EH (cell line): Measurements from ENCODE around the gene AMBP.

ENCODE experiments used
- DNase-seq: peaks from one replicate; pipeline ENCODE4 v3.0.0-alpha.2; 2015; ENCODE audit warnings: low read depth

Gene AMBP

DNA sequence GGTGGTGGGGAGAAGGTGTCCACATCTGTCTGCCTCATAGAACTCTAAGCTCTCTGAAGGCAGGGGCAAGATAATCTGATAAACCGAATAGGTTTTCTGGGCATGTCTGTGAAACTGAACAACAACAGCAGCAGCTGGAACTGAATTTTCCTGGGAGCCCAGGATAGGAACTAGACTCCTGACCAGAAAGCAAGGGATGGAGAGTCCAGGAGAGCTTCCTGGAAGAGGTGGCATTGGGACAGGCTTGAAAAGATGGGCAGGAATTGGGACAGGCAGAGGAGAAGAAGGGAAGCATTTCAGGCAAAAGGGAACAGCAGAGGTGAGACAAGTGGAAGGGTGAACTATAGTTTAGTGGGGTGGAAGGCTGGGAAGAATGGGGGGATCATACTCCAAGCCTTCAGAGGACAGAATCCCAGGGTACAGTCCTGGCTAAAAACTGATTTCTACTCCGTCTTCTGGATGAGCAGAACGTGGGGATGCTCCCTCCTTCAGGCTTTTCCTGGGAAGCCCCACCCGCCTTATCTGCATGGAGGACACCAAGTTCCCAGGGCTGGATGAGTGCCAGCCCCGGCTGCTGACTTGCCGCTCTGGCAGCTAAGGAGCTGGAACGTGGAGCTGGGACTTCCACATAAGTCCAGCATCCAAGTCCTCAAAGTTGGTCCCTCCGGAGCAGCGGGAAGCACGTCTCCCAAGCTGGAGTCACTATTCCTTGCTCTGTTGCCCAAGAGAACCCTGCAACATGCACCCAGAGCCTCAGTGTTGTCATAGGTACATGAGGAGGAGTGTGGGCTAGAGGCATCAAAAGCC is 34.9 kb upstream of the AMBP start:
- DNase-seq = peak; percentile 91

DNA sequence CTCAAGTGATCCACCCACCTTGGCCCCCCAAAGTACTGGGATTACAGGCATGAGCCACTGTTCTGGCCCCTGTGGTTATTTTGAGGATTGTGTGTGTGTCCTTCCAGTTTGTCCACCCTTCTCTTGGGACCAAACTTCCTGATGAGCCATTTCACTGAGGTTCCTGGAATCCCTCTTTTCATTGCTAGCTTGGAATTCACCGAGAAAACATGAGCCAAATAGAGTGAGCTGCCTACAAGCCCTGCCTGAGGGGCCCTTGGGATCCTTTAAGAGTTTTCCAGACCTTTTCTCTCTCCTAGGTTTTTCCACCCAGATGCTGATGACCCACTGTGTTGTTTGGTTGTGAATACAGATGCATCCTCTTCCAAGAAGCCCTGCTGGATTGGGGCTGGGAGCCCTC is 34.2 kb upstream of the AMBP start:
- DNase-seq = peak; percentile 68

DNA sequence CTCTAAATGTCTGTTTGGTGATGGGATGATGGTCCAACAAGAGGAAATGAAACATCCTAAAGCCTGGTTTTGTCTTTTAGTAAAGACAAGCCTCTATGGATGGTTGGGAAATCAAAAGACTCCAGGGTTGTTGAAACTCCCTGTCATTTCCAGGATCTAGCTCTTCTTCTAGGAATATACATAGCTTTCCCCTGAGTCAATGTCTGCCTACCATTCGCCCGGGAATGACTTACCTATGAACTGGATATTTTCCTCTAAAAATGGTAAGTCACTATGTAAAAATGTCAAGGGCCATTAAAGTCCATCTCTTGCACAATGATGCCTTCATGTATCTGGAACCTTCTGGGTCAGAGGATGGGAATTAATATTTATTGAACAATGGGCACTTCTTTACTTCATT is 32.1 kb upstream of the AMBP start:
- DNase-seq = peak; percentile 94

DNA sequence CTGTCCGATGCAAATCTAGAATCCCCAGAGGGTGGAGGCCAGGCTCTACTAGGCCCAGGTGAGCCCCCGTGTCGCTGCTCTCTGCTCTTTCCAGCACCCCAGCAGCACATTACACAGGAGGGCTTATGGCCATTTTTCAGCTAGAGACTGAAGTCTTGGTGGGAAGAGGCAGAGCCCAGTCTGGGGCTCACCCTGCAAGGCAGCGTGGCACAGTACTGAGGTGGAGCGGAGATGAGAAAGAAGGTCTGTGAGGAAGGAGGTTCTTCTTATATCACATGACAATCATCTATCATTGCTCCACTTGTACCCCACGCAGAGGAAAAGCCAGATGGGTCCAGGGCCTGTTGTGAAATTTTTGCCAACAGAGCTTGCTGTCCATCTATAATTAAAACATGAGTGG is 31.0 kb upstream of the AMBP start:
- DNase-seq = no peak

DNA sequence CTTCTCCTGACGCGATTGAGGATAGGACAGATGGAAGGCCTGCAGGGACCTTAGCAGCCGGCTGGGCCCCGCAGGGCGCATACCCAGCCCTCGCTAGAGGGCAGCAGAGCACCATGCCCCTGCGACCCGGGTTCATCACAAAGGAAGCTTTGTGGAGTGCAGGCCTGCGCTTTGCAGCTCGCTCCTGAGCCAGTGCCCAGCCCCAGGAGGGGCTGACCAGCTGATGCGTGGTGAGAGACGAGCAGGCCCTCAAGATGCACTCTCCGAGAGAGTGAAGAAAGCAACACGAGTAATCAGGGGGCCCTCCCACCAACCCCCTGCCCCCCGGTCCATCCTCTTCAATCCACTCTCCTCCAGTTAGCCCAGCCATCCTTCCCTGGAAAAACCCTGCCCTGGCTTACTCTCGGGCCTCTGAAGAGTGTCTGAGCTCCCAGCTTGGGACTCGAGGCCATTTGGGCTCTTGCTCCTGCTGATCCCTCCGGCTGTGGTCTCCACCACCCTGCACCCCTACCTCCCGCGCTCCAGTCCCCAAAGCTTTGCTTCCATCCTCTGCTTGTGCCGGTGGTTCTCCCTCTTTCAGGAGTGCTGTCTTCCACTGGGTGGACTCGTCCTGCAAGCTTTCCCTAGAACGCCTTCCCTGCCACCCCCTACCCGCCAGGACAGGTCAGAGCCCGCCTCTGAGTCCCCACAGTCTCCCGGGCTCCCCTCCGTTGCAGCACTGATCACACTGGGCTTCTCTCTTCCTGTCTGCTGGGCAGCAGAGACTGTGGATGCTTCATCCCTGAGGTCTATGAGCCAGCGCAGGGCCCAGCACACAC is 30.1 kb upstream of the AMBP start:
- peak; percentile 80 for DNase-seq

DNA sequence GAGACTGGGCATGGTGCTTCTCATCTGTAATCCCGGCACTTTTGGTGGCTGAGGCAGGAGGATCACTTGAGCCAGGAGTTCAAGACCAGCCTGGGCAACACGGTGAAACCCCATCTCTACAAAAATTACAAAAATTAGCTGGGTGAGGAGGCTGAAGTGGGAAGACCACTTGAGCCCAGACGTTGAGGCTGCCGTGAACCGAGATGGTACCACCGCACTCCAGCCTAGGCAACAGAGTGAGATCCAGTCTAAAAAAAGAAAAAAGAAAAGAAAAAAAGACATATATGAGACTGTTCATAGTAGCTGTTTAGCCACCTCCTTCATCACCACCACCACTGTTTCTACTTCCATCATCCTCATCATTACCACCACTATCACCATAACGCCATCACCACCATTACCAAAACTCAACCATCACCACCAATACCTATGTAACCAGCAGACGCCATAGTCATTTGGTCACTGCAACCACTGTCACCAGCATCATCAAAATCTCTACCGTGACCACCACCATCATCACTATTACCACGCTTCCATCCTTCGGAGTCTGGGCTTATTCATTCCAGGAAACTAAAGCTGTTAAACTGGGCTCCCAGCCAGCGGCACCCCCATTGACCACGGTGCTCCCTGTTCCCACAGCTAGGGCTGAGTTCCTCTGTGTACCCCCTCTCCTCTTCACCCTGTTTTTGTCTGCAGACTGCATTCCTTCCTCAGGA is 29.3 kb upstream of the AMBP start:
- DNase-seq = no peak

DNA sequence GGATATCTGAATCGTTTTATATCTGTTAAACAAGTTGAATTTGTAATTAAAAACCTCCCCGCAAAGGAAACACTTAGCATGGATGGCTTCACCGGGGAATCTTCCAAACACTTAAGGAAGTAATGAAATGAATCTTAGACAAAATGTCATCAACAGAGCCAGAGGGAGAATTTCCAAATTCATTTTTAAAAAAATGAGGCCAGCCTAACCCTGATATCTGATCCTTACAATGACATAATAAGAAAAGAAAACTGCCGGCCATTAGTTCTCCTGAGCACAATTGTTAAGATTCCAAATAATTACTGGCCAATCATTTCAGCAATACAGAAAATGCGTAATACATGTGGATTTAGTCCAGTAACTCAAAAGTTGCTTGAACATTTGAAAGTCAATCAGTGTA is 27.1 kb upstream of the AMBP start:
- no peak for DNase-seq

DNA sequence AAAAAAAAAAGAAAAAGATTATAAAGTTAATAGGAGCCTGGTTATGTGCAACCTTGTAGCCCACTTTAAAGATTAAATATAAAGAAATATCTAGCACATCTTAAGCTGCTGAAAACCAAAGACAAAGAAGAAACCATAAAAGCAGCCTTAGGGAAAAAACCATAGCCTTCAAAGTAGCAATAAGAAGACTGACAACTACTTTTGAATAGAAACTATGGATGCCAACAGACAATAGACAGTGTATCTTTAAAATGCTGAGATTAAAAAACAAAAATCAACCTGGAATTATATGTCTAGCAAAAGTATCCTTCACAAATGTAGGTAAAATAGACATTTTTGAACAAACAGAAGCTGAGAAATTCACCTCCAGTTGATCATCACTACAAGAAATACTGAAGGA is 24.4 kb upstream of the AMBP start:
- DNase-seq = no peak

DNA sequence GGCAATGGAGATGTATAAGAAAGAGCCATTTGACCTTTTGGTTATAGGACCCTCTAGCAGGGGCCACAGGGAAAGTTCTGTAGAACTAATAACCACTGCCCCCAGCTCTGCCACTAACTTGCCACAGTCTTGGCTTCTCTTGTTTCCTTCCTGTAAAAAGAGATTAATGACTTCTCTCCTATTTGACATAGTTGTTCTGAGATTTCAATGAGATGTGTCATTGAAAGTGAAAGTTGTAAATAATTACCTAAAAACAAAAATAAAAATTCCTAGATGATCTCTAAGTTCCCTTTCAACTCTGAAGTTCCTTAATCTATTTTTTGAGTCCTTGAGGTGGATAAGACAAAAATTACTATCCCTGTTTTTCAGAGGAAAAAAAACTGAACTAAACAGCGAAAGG is 22.4 kb upstream of the AMBP start:
- DNase-seq = no peak

DNA sequence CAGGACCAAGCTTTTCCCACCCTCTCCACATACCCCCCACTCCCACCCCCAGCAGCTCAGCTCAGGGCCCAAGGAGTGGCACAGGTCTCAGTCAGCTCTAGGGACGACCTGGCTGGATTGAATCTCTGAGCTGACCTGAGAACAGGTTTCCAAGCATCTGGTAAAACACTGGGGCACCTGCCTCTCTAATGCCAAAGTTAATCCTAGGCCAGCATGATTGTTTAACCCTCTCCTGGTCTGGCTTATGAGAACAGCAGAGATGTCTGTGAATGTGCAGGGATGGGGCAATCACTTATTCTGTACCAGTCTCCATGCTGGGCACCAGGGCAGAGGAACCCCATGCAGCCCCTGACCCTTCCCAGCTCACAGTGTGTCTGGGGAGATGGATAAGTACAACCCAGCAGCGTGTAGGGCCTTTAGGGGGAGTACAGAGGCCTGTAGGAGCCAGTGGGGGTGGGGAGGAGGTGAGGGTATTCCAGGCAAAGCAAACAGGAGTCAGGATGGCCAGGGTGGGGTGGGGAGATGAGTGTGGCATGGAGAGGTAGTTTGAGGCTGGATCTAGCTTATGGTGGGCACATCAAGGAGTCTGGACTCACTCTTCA is 21.7 kb upstream of the AMBP start:
- DNase-seq = no peak

DNA sequence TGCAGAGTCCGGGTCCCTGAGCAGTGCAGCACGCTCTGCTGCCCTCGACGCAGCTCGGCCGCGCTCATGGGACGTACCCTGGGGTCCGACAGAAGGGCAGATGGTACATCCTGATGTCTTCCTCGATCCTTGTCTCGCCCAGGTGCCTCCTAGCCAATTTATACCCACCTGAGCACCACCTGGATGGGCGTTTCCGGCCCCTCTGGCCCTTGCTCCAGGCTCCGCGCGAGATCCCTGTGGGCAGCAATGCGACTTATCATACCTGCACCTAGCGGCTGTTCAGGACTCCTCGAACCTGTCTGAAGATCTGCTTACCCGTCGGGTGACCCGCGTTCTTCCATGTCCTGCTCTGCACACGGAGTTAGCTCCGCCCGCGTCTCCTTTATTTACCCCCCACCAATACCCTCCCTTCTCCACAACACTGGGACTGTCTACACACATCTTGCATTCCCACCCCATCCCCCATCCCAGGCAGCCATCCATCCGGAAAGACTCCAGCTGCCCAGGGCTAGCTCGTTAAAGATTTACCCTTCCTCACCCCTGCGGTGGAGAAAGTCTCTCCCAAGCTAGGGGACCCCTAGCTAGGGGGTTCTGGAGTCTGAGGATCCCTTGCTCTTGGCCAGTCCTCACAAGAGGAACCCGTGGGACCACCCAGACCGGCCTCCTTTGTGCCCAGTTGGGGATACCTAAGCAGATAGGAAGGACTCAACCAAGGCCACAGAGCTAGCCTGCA is 21.0 kb upstream of the AMBP start, which contains the start of gene KIF12:
Gene KIF12, minus strand, starts transcription at position 357 of the 733 bp plus-strand sequence. Its CDS starts 16 bp downstream, at position 341.
- no peak for DNase-seq

DNA sequence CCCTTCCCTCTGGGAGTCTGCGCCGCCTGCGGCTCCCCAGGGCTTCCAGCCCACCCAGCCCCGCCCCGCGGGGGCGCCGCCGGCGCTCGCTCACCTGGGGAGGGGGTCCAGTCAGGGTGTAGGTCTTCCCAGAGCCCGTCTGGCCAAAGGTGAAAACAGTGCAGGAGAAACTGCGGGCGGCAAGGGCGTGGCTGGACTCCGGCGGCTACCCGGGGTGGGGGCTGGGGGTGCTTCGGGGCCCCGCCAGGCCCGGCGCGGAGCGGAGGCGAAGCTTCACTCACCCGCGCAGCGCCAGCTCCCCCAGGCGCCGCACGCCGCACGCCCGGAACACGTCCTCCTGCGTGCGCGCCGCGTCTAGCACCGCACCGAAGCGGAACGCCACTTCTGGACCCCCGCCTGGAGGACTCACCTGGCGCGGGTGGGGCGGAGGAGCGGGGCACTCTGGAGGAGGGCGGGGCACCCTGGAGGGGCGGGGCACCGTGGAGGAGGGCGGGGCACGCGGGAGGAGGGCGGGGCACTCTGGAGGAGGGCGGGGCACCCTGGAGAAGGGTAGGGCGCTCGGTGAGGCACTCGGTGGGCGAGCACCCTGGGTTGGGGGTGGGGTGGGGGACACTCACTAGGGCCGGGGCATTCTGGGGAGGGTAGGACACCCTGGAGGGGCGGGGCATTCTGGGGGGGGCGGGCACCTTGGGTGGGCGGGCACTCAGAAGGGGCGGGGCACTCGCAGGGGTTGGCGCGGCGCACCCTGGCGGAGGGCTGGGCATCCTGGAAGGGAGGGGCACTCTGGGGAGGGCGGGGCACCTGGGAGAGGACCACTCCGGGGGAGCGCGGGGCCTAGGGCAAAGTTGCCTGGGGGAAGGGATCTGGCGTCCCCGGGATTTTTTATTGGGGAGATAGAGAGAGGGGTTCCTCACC is 20.2 kb upstream of the AMBP start:
- DNase-seq = no peak

DNA sequence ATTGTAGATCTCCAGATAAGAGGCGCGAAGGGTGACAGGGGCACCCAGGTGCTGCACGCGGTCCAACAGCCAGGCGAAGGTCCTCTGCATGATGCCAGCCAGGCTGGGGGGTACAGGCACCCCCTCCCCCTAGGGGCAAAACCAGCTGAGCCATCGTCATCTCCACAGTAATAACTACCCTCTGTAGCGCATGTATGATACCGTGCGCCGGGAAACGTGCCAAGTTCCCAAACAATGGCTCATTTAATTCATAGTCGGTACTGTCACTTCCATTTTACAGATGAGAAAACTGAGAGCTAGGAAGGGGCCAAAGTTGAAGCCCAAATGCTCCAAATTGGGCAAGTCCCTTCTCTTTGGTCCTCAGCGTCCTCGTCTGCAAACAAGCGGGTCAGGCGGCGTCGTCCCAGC is 19.5 kb upstream of the AMBP start:
- peak; percentile 24 for DNase-seq

DNA sequence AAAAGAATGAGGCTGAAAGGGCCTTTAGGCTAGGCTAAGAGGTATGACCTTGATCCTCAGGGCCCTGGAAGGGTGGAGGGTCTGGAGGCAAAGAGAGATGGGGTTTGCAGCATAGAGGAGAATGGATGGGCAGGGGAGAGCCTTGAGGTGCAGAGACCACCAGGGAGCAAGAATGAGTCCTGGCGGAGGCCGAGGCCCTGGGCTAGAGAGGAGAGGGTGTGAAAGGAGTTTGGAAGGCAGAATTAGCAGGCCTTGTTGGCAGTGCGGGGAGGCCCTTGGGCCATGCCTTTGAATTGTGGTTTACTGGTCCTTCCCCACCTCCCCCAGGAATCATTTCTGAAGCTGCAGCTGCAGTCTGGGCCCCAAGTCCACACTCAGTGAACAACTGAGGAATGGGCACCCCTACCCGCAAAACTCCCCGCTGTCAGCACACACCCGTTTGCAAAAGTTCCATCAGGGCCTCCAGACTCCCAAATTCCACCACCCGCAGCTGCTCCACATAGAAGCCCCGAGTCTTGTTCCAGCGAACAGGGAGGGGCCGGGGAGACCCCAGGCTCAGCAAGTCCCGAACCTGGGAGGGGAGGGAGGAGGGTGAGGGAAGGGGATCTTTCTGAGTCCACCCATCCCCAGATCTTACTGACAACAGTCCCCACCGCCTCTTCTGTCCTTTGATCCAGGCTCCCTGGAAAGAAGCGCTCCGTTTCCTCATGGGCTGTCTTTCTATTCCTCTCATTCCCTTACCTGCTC is 18.9 kb upstream of the AMBP start:
- no peak for DNase-seq

DNA sequence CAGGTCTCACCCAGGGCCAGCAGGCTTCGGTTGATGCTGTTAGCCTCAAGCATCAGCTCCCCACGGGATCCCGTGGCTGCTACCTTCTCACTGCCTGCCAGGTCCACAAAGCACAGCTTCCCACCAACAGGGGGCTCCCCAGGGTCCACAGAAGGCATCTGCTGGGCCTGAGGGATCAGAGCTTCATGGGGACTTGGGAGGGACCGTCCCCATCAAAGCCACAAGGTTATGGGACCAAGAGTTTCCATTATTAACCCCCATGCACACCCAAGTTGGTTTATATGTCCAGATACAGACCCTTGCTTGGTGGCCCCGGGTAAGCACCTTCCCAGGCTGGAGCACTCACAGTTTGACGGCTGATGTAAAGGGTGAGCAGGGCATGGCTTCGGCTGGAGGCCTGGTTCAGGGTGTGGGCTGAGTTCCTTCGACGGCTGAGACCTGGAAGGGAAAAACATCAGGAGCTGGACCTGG is 18.0 kb upstream of the AMBP start:
- no peak for DNase-seq

DNA sequence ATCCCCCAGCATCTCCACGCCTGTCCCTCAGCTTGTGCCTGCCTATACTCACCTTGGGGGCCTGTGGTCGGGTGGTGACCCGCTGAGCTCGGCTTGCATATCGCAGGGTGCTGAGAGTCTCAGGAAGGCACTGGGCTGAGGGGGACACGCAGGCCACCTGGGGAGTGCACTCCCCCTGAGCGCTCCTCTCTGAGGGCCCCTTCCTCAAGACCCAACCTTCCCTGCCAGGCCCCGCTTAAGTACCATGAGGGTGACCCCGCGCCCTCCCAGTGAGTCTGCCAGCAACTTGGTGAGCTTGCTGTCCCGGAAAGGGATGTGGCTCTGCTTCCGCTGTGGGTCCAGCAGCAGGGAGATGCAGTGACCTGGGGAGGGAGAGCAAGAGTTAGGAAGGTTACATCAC is 16.9 kb upstream of the AMBP start:
- DNase-seq = no peak

DNA sequence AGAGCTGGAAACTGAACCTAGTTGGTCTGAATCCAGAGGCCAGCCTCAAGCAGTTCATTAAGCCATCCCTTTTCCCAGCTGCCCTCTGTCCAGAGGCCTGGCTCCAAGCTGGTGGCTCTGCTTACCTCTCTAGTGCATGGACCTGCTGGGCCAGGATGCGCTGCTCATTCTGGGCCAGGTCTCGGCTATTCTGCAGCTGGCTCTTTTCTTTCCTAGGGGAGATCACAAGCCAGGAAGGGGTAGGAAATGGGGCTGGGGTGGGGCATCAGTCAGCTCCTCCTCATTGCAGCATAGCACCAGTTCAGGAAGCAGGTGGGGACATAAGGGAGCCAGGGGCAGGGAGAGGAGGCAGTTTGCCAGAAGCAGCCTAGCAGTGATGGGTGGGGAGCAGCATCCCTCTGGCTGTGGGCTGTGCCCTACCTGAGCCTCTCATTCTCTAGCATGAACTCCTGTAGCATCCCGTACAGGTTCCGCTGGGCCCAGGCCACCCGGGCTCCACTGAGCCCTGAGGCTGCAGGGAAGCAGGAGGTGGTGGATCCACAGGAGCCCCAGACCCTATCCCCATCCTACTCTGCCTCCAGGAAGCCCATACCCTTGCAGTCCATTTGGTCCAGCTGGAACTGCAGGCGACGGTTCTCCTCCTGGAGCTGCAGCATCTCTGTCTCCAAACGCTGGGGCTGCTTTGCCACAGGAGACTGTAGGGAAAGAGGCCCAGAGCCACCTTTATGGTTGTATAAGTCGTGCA is 15.8 kb upstream of the AMBP start:
- DNase-seq = no peak

DNA sequence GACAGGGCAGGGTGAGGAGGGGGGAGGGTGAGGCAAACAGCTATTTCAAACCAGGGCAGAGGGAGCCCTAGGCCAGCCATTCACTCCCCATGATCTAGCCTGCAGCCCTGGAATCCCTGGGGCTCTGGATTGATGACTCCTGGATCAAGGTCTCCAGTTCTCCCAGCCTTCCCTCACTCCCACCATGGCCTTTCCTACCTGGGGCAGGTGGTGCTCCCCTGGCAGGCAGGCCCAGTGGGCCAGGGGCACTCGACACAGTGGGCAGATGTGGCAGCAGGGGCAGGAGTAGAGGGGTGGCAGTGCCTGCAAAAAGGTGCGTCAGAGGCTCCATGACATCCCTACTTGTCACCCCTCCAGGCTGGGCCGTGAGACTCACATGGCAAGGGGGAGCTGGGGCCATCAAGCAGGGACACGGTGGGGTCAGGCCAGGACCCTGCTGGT is 15.0 kb upstream of the AMBP start:
- no peak for DNase-seq

DNA sequence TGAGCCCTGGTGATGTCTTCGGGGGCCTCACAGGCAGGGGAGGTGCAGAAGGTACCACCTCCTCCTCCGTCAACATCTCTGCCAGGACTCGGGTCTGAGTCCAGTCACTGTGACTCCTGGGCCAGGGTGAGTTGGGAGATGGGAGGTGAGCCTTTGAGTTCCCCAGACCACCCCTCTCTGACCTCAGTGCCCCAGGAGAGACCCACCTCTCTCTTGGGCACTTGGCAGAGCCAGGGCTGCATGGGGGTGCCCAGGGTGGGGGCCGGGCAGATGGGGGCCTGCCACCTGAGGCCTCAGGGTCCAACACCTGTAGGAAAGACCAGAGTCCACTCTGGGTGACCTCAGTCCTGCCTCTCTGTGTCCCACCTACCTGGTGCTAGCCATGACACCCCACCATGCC is 14.2 kb upstream of the AMBP start:
- DNase-seq = no peak
